HL-60 (cell line): Measurements from ENCODE around the gene RAI1.

ENCODE experiments used
- DNase-seq, 2 experiments: peaks; one replicate each; pipeline ENCODE4 v3.0.0-alpha.2; 2010 to 2020; ENCODE audit warnings: low read depth in 1 of 2, low spot score in 1 of 2
- H3K27ac ChIP-seq: fragments of 250-450 bp; sonication (Bioruptor Pico); replicated peaks from 2 replicates; pipeline ENCODE4 v1.5.1; 2020; ENCODE audit warnings: mild to moderate bottlenecking, moderate library complexity
- H3K27me3 ChIP-seq: fragments of 250-450 bp; sonication (Bioruptor Pico); 2 replicates; pipeline ENCODE4 v1.5.1; 2021; ENCODE audit warnings: mild to moderate bottlenecking, moderate library complexity; ENCODE audit not compliant: insufficient read depth, poor library complexity, severe bottlenecking
- H3K4me3 ChIP-seq: replicated peaks from 2 replicates; pipeline ENCODE4 v1.5.1; 2011; ENCODE audit warnings: mild to moderate bottlenecking, control low read depth, low read length; ENCODE audit not compliant: insufficient read depth
- CTCF ChIP-seq: IDR thresholded peaks from one replicate; pipeline ENCODE4 v1.5.1; 2011; ENCODE audit warnings: low read length, control low read depth, inconsistent platforms; ENCODE audit not compliant: insufficient read depth
- GABPA ChIP-seq: IDR thresholded peaks from 2 replicates; pipeline ENCODE4 v1.6.1; 2012; ENCODE audit warnings: low read depth
- POLR2AphosphoS5 ChIP-seq: IDR thresholded peaks from 2 replicates; pipeline ENCODE4 v1.6.1; 2012; ENCODE audit warnings: low read depth
- REST ChIP-seq: IDR thresholded peaks from 2 replicates; pipeline ENCODE4 v1.6.1; 2012; ENCODE audit warnings: low read depth; ENCODE audit not compliant: insufficient replicate concordance
- SPI1 ChIP-seq: IDR thresholded peaks from 2 replicates; pipeline ENCODE4 v1.6.1; 2012; ENCODE audit warnings: low read depth, mild to moderate bottlenecking, borderline replicate concordance

Gene RAI1

GRCh38 chr17:17704931-17705330, 23.7 kb downstream of the RAI1 start:
- TF ChIP-seq REST (no peak), GABPA (no peak), SPI1 (no peak), CTCF (no peak), POLR2AphosphoS5 (no peak)
- H3K27me3 ChIP-seq: no peaks in the 10 kb centered on the region

GRCh38 chr17:17706140-17707060, 25.1 kb downstream of the RAI1 start:
- no peak for DNase-seq
- TF ChIP-seq CTCF (no peak), SPI1 (no peak), REST (no peak), POLR2AphosphoS5 (no peak), GABPA (no peak)
- Histone ChIP-seq H3K4me3 (no peak overlapping the region), H3K27ac (no peak overlapping the region), H3K27me3 (no peaks in the 10 kb centered on the region)

More at GRCh38 chr17:17704931-17705330, 23.7 kb downstream of the RAI1 start:
- no peak for DNase-seq
- H3K27ac ChIP-seq: no peak overlapping the region
- H3K4me3 ChIP-seq: no peak overlapping the region

GRCh38 chr17:17708295-17708694, 27.0 kb downstream of the RAI1 start:
- no peak for TF ChIP-seq GABPA
- TF ChIP-seq CTCF: no peak
- TF ChIP-seq REST: no peak
- TF ChIP-seq POLR2AphosphoS5: no peak
- TF ChIP-seq SPI1: no peak
- Histone ChIP-seq H3K4me3 (no peak overlapping the region), H3K27ac (no peak overlapping the region), H3K27me3 (no peaks in the 10 kb centered on the region)
- no peak for DNase-seq
